Body of pancreas (tissue), 4 donors: ENCODE results near the gene CAPN11. TPM values are rescaled to one million over a fixed set of nuclear protein-coding genes. Genes with fewer than 3 reads are reported as not detected.

ENCODE experiments used
- ATAC-seq: fragments of 150-250 bp; one replicate; pipeline ENCODE4 v1.9.1; 2016
- DNase-seq, 4 donors: peaks; one replicate each; pipeline ENCODE4 v3.0.0-alpha.2; 2019
- H3K27ac ChIP-seq, 4 donors: fragments of 200-600 bp; sonication (generic); 1 replicate in 3 of 4; 2 replicates in 1 of 4; pipeline versions ENCODE4 v1.5.1 to v1.6.1; 2016 to 2019; ENCODE audit warnings: mild to moderate bottlenecking in 1 of 4, mixed read lengths in 1 of 4, moderate library complexity in 1 of 4
- H3K27me3 ChIP-seq, 2 donors: fragments of 200-600 bp; sonication (generic); one replicate each; pipeline ENCODE4 v1.6.0; 2016; ENCODE audit warnings: mild to moderate bottlenecking in 1 of 2
- H3K36me3 ChIP-seq, 2 donors: fragments of 200-600 bp; sonication (generic); replicated peaks in 1 of 2; 2 replicates each; pipeline ENCODE4 v1.5.1; 2016; ENCODE audit warnings: low read depth in 2 of 2; ENCODE audit not compliant: insufficient read depth in 1 of 2
- H3K4me1 ChIP-seq: fragments of 200-600 bp; sonication (generic); one replicate; pipeline ENCODE4 v1.6.0; 2016
- H3K4me3 ChIP-seq, 2 donors: fragments of 200-600 bp; sonication (generic); 1 replicate in 1 of 2; 2 replicates in 1 of 2; pipeline ENCODE4 v1.5.1; 2016 to 2019
- H3K9me3 ChIP-seq, 3 donors: fragments of 200-600 bp; sonication (generic); 1 replicate in 2 of 3; 2 replicates in 1 of 3; pipeline ENCODE4 v1.5.1; 2016
- POLR2A ChIP-seq, 3 donors: fragments of 450-650 bp; IDR thresholded peaks; one replicate each; pipeline ENCODE4 v1.6.1; 2016; ENCODE audit warnings: antibody characterized with exemption in 3 of 3, mild to moderate bottlenecking in 2 of 3
- WGBS, 2 donors: methylation state at CpG; one replicate each; pipeline ENCODE4 v1.1.5; 2017; 5-methylcytosine and 5-hydroxymethylcytosine counted together
- intact Hi-C: fragments of 100-400 bp; cut with DNase I; formaldehyde crosslinking; loops from one replicate; pipeline ENCODE4 v1.15.1; 2023
- total RNA-seq, 2 donors: library from RNA; depleted of rRNA; stranded (reverse); fragments of >200 nt; gene quantifications; one replicate each; pipeline ENCODE4 v1.1.0, GENCODE V29; 2016
- TF ChIP-seq, protein P1 (sequence below), 7 experiments: fragments of 450-650 bp in 4 of 7; fragments of 200-600 bp in 3 of 7; sonication (generic) in 3 of 7; IDR thresholded peaks; one replicate each; pipeline ENCODE4 v1.5.1; 2016 to 2019; ENCODE audit warnings: antibody characterized with exemption in 7 of 7

CAPN11 gene
- total RNA-seq, 2 donors from 2014 or later: 0.66 TPM; not detected in 1

DNA sequence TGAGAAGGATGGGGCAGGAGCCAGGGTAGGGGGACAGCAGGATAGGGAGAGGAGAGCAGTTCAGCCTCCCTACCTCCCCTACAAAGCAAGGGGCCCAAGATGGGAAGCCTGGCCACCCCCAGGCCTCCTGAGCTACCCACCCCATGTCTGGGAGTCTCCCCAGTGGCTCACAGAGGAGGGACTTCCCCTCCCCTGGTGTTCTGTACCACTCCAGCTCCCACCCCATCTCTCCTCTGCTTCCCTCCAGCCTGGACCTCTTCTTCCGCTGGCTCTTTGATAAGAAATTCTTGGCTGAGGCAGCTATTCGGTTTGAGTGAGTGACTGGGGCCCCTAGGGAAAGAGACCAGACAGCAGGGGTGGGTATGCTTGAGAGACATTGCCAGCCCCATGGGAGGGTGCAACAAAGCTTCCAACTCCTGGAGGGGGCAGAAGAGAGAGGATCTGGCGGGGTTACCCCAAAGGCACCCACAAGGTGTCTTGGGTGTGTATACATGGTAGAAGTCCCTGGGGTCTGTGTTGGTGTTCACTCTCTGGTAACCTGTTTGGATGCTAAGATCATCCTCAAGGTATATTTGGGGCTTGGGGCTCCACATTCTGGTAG lies 8.2 kb upstream of the CAPN11 start:
- H3K27ac ChIP-seq: no peak overlapping the region
- no peaks in the 10 kb centered on the region for H3K9me3 ChIP-seq
- H3K36me3 ChIP-seq: peaks cover 0 to 4% of the 10 kb centered on the region in 2 donors
- no peak for DNase-seq
- H3K4me3 ChIP-seq: no peak overlapping the region
- no peak for ATAC-seq
- intact Hi-C loops: loop anchor here (5.0 kb wide), 1 partner anchor 48 kb away; no protein-coding TSS in a partner anchor
- no peaks in the 10 kb centered on the region for H3K27me3 ChIP-seq
- WGBS, 2 donors: 60 to 64% methylated on average over 3 of the region's 3 CpGs
- peaks cover 14% of the 10 kb centered on the region for H3K4me1 ChIP-seq
- TF ChIP-seq, protein P1, sequence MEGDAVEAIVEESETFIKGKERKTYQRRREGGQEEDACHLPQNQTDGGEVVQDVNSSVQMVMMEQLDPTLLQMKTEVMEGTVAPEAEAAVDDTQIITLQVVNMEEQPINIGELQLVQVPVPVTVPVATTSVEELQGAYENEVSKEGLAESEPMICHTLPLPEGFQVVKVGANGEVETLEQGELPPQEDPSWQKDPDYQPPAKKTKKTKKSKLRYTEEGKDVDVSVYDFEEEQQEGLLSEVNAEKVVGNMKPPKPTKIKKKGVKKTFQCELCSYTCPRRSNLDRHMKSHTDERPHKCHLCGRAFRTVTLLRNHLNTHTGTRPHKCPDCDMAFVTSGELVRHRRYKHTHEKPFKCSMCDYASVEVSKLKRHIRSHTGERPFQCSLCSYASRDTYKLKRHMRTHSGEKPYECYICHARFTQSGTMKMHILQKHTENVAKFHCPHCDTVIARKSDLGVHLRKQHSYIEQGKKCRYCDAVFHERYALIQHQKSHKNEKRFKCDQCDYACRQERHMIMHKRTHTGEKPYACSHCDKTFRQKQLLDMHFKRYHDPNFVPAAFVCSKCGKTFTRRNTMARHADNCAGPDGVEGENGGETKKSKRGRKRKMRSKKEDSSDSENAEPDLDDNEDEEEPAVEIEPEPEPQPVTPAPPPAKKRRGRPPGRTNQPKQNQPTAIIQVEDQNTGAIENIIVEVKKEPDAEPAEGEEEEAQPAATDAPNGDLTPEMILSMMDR (IDR thresholded peaks at IDR 0.05): no peak
- TF ChIP-seq POLR2A (IDR thresholded peaks at IDR 0.05): no peak

DNA sequence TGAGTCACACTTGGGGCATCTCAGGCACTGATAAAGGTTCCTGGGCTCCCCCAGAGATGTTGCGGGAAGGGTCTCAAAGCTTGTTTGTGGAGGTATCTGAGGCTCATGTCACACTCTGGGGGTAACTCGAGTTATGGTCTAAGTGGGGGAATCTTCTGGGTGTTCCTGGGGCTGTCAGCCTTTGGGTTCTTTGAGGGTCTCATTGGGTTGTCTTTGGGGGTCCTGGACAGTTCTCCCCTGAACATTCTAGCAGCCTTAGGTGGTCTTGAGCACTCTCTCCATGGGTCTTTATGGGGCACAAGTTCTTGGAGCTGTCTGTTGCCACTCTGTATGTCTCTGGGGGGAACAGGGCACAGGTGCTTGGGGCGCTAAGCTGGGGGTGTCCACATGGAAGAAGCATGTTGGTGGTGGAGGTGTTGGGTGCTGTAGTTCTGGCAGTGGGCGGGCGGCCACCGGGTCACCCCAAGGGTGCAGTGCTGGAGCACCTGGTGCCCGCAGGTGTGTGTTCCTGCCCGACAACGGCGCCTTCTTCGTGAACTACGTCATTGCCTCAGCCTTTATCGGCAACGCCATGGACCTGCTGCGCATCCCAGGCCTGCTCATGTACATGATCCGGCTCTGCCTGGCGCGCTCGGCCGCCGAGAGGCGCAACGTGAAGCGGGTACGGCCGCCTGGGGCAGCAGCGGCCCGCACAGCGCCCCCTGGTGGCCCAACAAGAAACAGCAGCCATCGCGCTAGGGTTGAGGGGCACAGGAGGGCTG lies 7.1 kb upstream of the CAPN11 start:
- intact Hi-C loops: loop anchor here (5.0 kb wide), 1 partner anchor 49 kb away; no protein-coding TSS in a partner anchor
- peak; percentile 78 to 84 (median 80) for DNase-seq
- H3K27me3 ChIP-seq: no peaks in the 10 kb centered on the region
- H3K9me3 ChIP-seq: no peaks in the 10 kb centered on the region
- WGBS, 2 donors: 14 to 46% methylated on average over 3 to 31 of the region's 31 CpGs
- H3K27ac ChIP-seq: no peak overlapping the region
- no peak overlapping the region for H3K4me3 ChIP-seq
- peaks cover 0 to 4% of the 10 kb centered on the region in 2 donors for H3K36me3 ChIP-seq
- peak; percentile 68 for ATAC-seq
- TF ChIP-seq, protein P1 (IDR thresholded peaks at IDR 0.05): peak; percentile 97 to 99 (median 99)
- no peak for TF ChIP-seq POLR2A (IDR thresholded peaks at IDR 0.05)
- H3K4me1 ChIP-seq: peaks cover 25% of the 10 kb centered on the region

GRCh38 chr6:44152109-44152461 lies 6.5 kb upstream of the CAPN11 start:
- TF ChIP-seq, protein P1 (IDR thresholded peaks at IDR 0.05): no peak
- no peak for TF ChIP-seq POLR2A (IDR thresholded peaks at IDR 0.05)
- DNase-seq (no peak), ATAC-seq (no peak)
- no peak overlapping the region for H3K27ac ChIP-seq
- no peak overlapping the region for H3K4me3 ChIP-seq
- no peaks in the 10 kb centered on the region for H3K27me3 ChIP-seq
- 50 to 74% methylated on average over 5 to 8 of the region's 8 CpGs for WGBS, 2 donors
- H3K9me3 ChIP-seq: no peaks in the 10 kb centered on the region
- intact Hi-C loops: loop anchor here (5.0 kb wide), 1 partner anchor 50 kb away; no protein-coding TSS in a partner anchor
- H3K4me1 ChIP-seq: peaks cover 31% of the 10 kb centered on the region
- H3K36me3 ChIP-seq: peaks cover 0 to 4% of the 10 kb centered on the region in 2 donors

DNA sequence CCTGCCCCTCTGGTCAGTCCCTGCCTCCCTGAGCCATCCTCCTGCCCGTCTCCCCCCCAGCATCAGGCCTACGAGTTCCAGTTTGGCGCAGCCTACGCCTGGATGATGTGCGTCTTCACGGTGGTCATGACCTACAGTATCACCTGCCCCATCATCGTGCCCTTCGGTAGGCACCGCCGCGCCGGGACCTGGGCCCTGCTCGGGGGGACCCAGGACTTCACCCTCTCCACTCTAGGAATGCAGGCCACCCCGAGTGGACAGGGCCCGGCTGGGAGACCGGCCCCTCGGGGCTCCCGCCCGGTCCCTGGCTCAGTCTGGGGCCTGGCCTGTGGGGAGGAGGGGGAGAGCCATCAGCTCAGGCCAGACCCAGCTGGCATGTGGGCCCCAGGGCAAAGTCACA lies 6.1 kb upstream of the CAPN11 start:
- intact Hi-C loops: loop anchor here (5.0 kb wide), 1 partner anchor 50 kb away; no protein-coding TSS in a partner anchor

More for the DNA sequence above, 6.1 kb upstream of the CAPN11 start:
- H3K9me3 ChIP-seq: no peaks in the 10 kb centered on the region
- TF ChIP-seq, protein P1 (IDR thresholded peaks at IDR 0.05): no peak
- no peak for TF ChIP-seq POLR2A (IDR thresholded peaks at IDR 0.05)
- no peak overlapping the region for H3K27ac ChIP-seq
- no peaks in the 10 kb centered on the region for H3K27me3 ChIP-seq
- WGBS, 2 donors: 85 to 92% methylated on average over 13 to 19 of the region's 19 CpGs
- peaks cover 35% of the 10 kb centered on the region for H3K4me1 ChIP-seq
- peaks cover 0 to 4% of the 10 kb centered on the region in 2 donors for H3K36me3 ChIP-seq
- ATAC-seq: no peak
- H3K4me3 ChIP-seq: no peak overlapping the region
- DNase-seq: no peak
